Effector memory CD4-positive, alpha-beta T cell (primary cell): ENCODE measurements around the gene RENBP.

Source experiments
- DNase-seq, 3 donors: peaks; one replicate each; pipeline ENCODE4 v3.0.0-alpha.2; 2020
- H3K27ac ChIP-seq: 2 replicates; pipeline ENCODE4 v1.7.0; 2013; ENCODE audit warnings: mild to moderate bottlenecking, low read length, moderate library complexity; ENCODE audit not compliant: insufficient read depth, poor library complexity, severe bottlenecking
- H3K27me3 ChIP-seq: replicated peaks from 2 replicates; pipeline ENCODE4 v1.7.0; 2013; ENCODE audit warnings: mild to moderate bottlenecking, low read length; ENCODE audit not compliant: insufficient read depth, control insufficient read depth, poor library complexity, severe bottlenecking
- H3K36me3 ChIP-seq: 2 replicates; pipeline ENCODE4 v1.7.0; 2013; ENCODE audit warnings: mild to moderate bottlenecking, low read length, moderate library complexity; ENCODE audit not compliant: control insufficient read depth, insufficient read depth
- H3K4me1 ChIP-seq: 2 replicates; pipeline ENCODE4 v1.7.0; 2013; ENCODE audit warnings: low read length, mild to moderate bottlenecking; ENCODE audit not compliant: control insufficient read depth, insufficient read depth, poor library complexity, severe bottlenecking
- H3K4me3 ChIP-seq: 2 replicates; pipeline ENCODE4 v1.7.0; 2013; ENCODE audit warnings: low read length, low read depth, mild to moderate bottlenecking; ENCODE audit not compliant: insufficient read depth, poor library complexity, severe bottlenecking
- H3K9me3 ChIP-seq: 2 replicates; pipeline ENCODE4 v1.7.0; 2013; ENCODE audit warnings: mild to moderate bottlenecking, low read length, moderate library complexity; ENCODE audit not compliant: control insufficient read depth

The RENBP gene

GRCh38 chrX:153955228-153955732 is 10.8 kb upstream of the RENBP start:
- DNase-seq = no peak
- Histone ChIP-seq H3K27ac (no peak overlapping the region), H3K4me1 (peaks cover 4% of the 10 kb centered on the region), H3K9me3 (no peaks in the 10 kb centered on the region), H3K36me3 (peaks cover 90% of the 10 kb centered on the region), H3K4me3 (no peak overlapping the region), H3K27me3 (no peaks in the 10 kb centered on the region)

- H3K27me3 ChIP-seq = no peaks in the 10 kb centered on the region
- H3K9me3 ChIP-seq = no peaks in the 10 kb centered on the region
- H3K4me1 ChIP-seq = peaks cover 4% of the 10 kb centered on the region
- H3K4me3 ChIP-seq = no peak overlapping the region
- no peak for DNase-seq
- peaks cover 89% of the 10 kb centered on the region for H3K36me3 ChIP-seq
- no peak overlapping the region for H3K27ac ChIP-seq
Measured at GRCh38 chrX:153954558-153955227, 10.2 kb upstream of the RENBP start.

DNA sequence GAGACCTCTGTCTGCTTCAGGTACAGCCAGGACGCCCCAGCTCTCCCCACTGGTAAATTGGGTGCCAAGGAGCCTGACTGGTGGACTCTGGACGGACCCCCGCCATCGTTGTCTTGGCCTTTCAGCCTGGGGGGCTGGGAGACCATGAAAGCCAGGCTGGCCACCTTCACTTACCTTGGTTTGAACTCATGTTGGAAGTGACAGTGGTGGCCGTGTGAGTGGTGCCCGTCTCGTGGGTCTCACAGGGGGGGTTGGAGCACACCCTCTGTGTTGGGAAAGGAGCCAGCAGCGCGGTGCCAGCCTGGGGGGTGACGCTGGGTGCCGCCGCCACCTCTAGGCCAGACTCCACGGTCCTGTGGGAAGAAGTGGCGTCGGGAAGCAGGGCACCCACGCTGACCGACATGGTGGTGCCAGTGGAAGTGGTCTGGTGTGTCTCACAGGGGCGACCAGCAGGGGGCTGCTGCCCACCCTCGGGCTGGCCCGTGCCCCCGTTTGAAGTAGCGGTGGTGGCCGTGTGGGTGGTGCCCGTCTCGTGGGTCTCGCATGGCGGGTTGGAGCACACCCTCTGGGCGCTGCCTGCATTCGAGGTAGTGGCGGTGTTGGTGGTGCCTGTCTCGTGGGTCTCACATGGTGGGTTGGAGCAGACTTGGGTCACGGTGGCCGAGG is 9.6 kb upstream of the RENBP start:
- H3K4me3 ChIP-seq = no peak overlapping the region
- H3K27ac ChIP-seq = no peak overlapping the region
- H3K27me3 ChIP-seq = no peaks in the 10 kb centered on the region
- no peak for DNase-seq
- H3K9me3 ChIP-seq = no peaks in the 10 kb centered on the region
- peaks cover 84% of the 10 kb centered on the region for H3K36me3 ChIP-seq
- H3K4me1 ChIP-seq = peaks cover 4% of the 10 kb centered on the region

GRCh38 chrX:153953342-153953830 is 8.9 kb upstream of the RENBP start:
- no peaks in the 10 kb centered on the region for H3K9me3 ChIP-seq
- no peak overlapping the region for H3K4me3 ChIP-seq
- no peaks in the 10 kb centered on the region for H3K27me3 ChIP-seq
- DNase-seq = peak; percentile 62 to 67 (median 65)
- no peak overlapping the region for H3K27ac ChIP-seq
- H3K36me3 ChIP-seq = peaks cover 82% of the 10 kb centered on the region
- H3K4me1 ChIP-seq = peaks cover 4% of the 10 kb centered on the region

GRCh38 chrX:153952373-153953026 is 8.1 kb upstream of the RENBP start:
- no peaks in the 10 kb centered on the region for H3K9me3 ChIP-seq
- no peaks in the 10 kb centered on the region for H3K27me3 ChIP-seq
- no peak for DNase-seq
- peaks cover 4% of the 10 kb centered on the region for H3K4me1 ChIP-seq
- H3K36me3 ChIP-seq = peaks cover 73% of the 10 kb centered on the region
- no peak overlapping the region for H3K4me3 ChIP-seq
- no peak overlapping the region for H3K27ac ChIP-seq

DNA sequence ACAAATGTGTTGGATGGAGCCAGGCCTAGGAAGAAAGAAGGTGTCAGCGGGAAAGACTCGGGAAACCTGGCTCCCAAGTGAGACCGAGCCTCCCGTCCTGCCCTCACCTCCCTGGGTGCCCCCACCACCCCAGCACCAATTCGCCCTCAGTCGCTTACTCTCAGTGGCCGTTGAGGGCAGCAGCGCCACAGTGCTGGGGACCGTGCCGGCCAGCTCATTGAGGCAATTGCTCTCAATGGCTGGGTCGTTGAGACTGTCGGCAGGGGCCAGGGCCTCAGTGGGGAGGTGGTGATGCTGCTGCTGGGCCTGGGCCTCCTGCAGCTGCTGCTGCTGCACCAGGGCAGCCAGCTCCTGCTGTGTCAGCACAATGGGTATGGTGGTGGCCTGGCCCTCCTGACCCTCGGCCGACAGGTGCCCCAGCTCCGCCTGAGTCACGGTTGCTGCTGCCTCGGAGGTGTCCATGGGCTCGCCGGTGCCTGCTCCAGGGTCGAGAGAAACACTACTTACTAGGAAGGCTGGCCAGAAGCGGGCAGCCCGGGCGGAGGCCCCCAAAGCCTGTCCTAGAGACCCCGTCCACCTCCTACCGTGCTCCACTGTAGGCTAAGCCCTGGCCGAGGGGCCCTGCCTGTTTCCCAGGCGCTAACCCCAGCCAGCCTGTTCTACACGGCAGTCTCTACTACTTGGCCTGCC is 7.4 kb upstream of the RENBP start:
- H3K27ac ChIP-seq = no peak overlapping the region
- peaks cover 66% of the 10 kb centered on the region for H3K36me3 ChIP-seq
- no peaks in the 10 kb centered on the region for H3K27me3 ChIP-seq
- no peaks in the 10 kb centered on the region for H3K9me3 ChIP-seq
- no peak for DNase-seq
- no peak overlapping the region for H3K4me3 ChIP-seq
- peaks cover 7% of the 10 kb centered on the region for H3K4me1 ChIP-seq

- peaks cover 7% of the 10 kb centered on the region for H3K4me1 ChIP-seq
- no peak for DNase-seq
- peaks cover 49% of the 10 kb centered on the region for H3K36me3 ChIP-seq
- H3K4me3 ChIP-seq = no peak overlapping the region
- no peaks in the 10 kb centered on the region for H3K9me3 ChIP-seq
- H3K27ac ChIP-seq = no peak overlapping the region
- no peaks in the 10 kb centered on the region for H3K27me3 ChIP-seq
Measured at GRCh38 chrX:153950127-153950526, 5.7 kb upstream of the RENBP start.

DNA sequence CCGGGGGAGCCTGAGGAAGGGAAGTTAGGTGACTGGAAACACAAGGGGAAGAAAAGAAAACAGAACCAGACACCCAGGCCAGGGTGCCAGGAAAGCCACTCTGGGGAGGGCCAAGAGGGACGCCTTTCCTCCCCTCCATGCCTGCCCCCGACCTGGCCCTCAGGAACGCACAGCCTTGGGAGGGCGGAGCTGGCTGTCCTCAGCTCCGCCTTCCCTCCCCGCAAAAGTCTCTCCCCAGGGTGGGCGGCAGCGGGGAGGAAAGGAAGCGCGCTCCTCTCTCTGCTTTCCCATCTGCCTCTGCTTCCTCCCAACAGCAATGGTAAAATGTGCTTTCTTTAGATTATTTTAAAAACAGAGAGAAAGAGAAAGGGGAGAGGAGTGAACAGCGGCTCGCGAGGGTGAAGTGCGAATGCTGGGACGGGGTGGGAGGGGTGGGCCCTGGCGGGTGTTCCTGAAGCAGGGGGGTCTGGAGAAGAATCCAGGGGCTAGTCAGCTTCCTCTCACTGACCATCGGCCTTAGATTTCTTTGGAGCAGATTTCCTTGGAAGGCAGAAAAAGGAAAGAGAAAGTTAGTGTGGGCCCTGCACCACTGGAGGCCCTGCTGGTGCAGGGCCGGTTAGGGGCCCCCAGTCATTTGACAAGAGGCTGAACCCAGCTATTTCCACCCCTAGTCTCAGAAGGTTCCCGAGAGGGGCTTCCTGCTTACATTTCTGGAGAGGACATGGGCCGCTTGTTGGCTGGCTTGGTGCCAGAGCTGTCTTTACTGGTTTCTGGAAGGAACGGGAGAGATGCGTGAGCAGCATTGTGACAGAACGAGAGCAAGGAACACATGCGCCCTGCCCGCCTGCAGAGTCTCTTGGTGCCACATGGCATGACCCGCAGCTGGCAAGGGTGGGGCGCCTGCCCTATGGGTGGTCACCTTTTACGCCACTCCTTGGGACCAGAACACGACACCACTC is 4.7 kb upstream of the RENBP start:
- DNase-seq = no peak
- no peaks in the 10 kb centered on the region for H3K9me3 ChIP-seq
- H3K27ac ChIP-seq = no peak overlapping the region
- H3K4me1 ChIP-seq = peaks cover 15% of the 10 kb centered on the region
- H3K36me3 ChIP-seq = peaks cover 40% of the 10 kb centered on the region
- H3K4me3 ChIP-seq = no peak overlapping the region
- H3K27me3 ChIP-seq = no peaks in the 10 kb centered on the region

GRCh38 chrX:153948002-153948466 is 3.6 kb upstream of the RENBP start:
- no peak overlapping the region for H3K4me3 ChIP-seq
- no peak for DNase-seq
- no peaks in the 10 kb centered on the region for H3K27me3 ChIP-seq
- no peaks in the 10 kb centered on the region for H3K9me3 ChIP-seq
- peaks cover 17% of the 10 kb centered on the region for H3K4me1 ChIP-seq
- peaks cover 32% of the 10 kb centered on the region for H3K36me3 ChIP-seq
- H3K27ac ChIP-seq = no peak overlapping the region
